ENCODE results near the gene ABHD16A.
"Not testable (repeated sequence)": the region's sequence is repeated elsewhere in the genome, so short reads cannot be mapped to it uniquely, and the experiment has no call there.

ABHD16A gene

DNA sequence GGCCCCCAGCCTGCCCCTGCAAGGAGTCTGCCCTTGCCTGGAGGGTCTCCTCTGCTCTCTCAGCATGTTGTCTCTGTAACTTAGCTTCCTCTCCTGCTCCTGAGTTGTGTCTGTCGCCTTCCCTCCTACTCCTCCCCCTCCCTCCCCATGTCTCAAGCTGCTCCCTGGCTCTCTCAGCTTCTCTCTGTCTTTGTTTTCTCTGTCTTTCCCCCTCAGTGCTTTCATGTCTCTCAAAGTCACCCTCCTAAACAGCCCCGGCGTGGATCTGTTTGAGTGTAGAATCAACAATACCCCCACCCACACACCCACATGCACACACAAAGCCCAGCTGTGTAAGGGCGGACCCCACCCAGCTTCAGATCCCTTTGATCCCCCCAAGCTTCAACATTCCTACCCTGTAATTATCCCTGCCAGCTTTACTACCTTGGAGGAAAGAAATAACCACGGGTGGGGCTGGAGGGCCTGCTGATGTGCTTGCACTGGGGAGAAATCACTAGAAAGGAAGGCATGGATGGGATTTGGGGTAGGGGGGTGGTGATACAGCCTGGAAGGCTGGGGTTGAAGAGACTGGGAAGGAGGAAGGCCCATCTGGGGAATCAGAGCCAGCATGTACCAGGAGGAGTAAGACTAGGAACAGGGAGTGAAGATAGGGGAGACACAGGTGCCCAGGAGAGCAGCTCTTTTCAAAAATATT is 11.0 kb upstream of the ABHD16A start:
- no peak for FAIRE-seq

DNA sequence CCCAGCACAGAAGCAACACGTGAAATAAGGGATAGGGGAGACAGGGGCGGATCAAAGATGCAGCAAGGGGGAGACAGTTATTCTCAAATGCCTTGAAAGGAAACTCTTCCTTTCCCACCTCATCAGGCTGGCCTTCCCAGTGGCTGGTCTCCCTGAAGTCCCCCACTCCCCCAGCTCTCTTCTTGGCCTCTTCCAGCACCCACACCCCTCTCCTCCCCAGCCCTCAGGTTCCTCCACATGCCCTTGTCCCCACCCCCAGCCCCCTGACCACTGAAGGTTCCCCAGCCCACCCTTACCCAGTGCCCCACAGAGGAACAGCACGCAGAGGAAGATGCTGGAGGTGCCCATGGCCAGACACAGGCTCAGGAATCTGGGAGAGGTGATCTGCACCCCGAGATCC is 10.3 kb upstream of the ABHD16A start:
- no peak for FAIRE-seq

DNA sequence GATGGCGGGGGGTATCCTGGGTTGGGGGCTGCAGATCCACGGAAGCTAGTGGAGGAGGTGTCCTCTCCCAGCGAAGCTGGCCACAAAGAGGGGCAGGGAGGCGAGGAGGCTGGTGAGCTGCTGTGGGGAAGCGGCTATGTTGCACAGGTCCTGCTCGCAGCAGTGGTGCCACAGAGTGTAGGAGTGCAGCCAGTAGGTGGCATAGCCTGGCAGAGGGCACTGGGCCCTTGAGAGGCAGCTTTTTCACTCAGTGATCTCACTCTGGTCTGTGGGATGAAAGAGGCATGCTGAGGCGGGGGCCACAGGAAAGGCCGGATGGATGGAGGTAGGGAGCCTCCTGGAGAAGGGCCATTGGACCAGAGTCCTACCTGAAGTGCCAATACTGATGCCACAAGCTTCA is 9.2 kb upstream of the ABHD16A start:
- FAIRE-seq, result no peak

DNA sequence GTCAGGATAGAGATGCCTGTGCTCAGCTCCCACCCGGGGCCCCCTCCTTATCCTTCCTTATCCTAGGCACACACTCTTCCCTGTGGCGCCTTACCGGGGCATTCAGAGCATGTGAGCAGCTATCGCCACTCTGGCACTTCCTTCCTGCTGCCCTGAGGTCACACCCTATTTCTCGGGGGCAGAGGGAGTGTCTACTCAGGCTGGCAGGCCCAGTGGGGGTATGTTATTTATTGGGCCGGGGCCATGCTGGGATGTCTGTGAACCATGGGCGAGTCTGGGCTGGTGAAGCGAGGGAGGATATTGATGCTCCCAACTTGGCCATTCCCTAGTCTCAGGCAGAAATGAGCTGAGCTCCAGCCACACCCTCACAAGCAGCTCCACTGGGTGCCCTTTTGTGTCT is 8.1 kb upstream of the ABHD16A start:
- no peak for FAIRE-seq

DNA sequence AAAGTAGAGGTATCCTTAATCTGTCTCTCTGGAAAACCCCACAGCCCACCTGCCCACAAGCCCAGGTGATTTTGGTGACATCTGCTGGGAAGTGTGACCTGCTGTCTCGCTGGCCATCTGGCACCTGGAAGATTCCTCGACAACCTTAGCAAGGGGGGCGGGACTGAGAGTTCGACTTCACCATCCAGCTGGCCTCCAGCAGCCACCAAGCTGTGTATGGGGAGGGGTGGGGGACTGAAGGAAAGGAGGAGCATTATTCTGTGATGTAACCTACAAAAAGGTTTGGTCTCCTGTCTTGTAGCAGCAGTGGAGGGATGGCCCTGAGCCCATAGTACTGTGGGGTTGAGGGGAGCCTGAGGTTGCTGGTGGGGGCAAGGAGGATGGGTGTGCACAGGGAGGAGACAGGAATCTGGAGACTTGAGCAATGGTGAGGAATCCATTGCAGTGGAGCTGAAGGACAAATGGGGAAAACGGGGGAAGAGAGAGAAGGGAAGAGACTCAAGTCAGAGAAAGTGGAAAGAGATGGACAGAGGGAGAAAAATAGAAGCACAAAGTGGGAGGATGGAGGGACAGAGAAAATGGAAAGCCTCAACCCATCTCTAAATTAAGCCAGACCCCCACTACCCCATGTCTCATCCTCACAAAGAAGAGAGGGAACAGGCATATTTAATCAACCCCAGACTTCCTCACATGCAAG is 7.5 kb upstream of the ABHD16A start:
- no peak for FAIRE-seq

DNA sequence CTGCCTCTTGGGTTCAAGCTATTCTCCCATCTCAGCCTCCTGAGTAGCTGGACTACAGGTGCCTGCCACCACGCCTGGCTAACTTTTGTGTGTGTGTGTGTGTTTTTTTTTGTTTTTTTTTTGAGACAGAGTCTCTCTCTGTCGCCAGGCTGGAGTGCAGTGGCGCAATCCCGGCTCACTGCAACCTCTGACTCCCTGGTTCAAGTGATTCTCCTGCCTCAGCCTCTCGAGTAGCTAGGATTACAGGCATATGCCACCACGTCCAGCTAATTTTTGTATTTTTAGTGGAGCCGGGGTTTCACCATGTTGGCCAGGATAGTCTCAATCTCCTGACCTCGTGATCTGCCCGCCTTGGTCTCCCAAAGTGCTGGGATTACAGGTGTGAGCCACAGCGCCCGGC is 6.0 kb upstream of the ABHD16A start:
- FAIRE-seq, result not testable (repeated sequence)

DNA sequence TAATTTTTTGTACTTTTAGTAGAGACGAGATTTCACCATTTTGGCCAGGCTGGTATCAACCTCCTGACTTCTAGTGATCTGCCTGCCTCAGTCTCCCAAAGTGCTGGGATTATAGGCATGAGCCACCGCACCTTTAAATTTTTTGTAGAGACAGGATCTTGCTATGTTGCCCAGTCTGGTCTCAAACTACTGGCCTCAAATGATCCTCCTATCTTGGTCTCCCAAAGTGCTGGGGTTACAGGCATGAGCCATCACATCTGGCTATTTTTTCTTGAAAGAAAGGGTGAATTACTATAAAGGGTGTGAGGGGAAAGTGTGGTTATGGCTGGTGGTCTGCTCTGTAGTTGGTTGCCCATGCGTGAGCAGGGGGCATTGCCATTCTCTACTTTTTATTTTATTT is 5.1 kb upstream of the ABHD16A start:
- no peak for FAIRE-seq

DNA sequence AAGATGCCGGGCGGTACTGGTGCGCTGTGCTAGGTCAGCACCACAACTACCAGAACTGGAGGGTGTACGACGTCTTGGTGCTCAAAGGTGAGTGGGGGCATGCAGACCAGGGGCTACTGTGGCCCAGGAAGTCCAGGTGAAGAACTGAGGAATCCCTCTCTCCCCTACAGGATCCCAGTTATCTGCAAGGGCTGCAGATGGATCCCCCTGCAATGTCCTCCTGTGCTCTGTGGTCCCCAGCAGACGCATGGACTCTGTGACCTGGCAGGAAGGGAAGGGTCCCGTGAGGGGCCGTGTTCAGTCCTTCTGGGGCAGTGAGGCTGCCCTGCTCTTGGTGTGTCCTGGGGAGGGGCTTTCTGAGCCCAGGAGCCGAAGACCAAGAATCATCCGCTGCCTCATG is 4.6 kb upstream of the ABHD16A start:
- FAIRE-seq, result no peak

DNA sequence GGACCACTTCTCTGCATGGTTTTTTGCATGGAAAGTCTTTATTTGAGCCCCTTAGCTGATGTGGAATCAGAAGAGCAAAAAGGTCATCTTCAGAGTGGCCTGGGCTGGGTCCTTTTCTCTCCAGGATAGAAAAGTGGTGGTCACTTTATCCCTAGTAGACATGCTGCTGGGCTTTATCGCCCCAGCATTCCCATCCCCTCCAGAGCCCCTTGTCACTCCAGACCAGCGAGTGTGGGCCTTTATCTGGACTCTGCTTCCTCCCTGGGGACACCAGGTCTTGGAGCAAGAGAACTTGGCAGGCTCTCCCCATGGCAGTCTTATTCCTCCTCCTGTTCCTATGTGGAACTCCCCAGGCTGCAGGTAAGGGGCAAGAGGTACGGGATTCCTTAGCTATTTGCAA is 3.5 kb upstream of the ABHD16A start, which contains the start of gene LY6G6F:
Gene LY6G6F (plus strand): TSS at position 268 of the 400 bp plus-strand sequence. CDS start 41 bp downstream, at position 309.
- FAIRE-seq, result no peak

DNA sequence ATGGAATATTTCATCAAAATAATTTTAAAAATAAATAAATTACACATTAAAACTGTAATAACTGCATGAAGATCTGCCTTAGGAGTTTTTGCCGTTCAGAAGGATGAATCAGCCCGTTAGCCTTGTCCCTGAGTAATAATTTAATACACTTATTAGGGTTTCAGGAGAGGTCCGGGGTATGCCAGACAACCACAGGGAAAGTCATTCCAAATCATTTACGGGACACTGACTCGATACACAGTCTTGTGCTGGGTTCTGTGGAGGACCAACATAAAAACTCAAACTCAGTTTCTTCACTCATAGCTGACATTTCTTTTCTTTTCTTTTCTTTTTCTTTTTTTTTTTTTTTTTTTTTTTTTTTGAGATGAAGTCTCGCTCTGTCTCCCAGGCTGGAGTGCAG is 2.8 kb upstream of the ABHD16A start:
- no peak for FAIRE-seq

DNA sequence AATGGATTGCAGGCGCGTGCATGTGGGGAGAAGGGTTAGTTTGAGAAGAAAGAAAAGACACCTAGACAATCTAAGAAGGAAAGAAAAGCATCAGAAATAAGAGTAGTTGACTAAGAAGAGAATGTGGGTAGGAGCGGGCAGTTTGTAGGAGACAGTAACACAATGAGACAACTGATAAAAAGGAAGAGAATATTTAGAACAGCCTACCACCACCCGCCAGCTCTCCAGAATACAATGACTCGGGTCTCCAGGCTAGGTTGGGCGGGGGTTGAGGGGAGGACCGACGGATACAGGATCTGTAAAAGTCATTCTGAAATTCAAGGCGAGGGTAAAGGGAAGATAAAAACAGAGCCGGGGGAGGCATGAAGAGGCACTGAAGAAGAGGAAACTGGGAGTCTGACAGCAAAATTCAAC is 712 bp downstream of the ABHD16A start:
- FAIRE-seq, result no peak

DNA sequence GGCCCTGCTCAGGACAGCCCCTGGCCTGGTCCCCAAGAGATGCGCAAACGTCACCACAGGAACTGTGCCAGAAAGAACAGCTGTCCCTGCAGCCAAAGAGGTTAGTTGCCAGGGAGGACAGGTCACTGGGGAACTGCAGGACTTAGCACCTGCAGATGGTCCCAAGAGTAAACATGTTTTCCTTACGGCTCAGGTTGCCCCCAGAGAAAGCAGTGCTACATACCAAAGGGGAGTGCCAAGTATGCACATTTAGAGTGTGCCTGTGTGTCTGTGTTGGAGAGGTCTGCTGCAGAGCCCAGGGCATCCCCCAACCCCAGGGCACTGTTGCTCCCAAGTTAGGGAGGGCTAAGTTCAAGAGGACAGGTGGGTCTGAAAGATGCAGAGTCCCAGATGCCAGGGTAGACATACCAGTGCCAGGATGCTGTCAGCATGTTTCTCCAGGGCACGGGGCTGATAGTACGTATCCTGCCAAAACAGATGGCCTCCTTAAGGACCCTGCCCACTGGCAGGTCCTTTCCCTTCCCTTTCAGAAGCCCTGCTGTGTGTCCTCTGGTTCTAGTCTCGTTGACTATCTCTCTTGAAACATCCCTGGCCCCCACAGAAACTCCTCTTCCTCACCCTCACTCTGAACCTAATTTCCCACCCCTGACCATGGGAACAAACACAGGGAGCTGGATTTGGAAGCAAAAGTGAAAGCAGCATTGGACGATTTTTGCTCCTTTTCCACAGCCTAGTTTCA is 1.3 kb downstream of the ABHD16A start:
- FAIRE-seq, result no peak

DNA sequence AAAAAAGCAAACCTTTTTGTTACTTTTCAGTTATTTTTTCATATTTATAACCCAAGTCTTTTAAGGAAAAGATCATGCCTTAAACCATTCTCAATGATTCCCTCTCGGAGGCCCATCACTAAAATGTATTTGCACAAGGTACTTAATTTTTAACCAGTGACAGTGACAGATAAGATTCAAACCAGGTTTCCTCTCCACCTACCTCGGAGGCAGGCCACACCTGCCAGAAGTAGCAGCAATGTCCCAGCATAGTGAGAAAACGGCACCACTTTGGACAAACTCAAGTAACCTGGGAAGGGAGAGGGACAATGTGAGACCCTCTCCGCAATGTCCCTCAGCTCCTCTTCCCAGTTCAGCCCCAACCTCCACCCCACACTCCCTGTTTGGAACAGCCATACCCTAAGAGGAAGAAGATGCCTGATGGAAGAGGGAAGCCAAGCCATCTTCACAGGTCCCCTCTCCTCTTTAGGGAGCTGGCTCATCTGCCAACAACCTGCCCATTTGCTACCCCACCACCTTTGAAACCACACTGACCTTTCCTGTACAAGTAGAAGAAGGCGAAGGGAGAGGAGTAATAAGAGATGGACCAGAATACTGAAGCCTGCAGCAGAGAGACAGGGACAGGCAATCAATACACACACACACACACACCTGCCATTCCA is 2.3 kb downstream of the ABHD16A start:
- FAIRE-seq, result no peak

DNA sequence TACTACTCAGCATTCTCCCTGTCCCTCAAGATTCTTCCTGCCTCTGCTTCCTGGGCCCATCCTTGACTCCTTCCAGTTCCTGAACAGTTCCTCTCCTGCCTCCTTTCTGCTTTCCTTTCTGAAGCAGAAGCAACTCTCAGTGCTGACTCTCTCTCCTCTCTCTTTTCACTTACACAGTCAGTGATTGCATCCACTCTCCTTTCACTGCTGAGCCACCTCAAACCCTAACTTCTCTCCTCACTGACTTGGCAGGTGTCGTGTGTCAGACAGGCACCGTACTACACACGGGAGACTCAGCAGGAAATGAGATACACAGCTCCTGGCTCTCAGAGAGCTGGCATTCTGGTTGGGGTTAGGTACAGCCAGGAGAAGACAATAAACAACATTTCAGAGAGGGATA is 5.6 kb downstream of the ABHD16A start:
- no peak for FAIRE-seq

DNA sequence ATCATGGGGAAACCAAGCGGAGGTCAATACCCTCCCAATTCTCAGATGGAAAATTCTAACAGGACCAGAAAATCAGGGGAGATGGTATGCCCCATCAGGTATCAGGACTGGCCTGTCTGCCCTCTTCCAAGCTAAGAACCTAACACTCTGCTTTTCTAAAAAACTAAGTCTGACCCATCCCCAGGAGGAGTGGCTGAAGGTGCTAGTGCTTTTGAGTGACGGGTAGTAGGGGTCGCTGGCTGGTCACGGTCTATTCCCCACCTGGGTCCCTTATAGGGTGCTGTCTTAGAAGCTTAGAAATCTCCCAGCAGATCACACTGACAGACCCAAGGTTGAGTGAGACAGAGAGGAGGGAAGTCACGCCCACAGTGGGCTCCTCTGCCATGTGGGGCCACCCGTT is 9.6 kb downstream of the ABHD16A start:
- FAIRE-seq, result no peak

DNA sequence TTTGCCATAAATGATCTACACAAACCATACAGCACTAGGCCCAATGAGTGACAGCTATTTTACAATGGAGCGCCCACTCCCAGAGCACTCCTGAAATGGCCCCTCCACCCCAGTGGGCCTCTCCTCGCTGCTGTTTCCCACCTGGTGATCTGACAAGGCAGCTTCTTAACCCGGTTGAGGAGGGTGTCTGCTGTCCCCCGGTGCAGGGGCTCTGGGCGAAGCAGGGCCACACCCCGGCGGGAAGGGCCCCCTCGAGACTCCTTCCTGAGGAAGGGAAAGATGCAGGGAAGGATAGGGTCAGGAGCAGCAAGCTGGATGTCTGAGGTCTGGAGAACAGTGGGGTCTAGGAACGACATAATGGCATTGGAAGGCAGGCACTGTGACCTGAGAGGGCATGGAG is 10.2 kb downstream of the ABHD16A start:
- no peak for FAIRE-seq

DNA sequence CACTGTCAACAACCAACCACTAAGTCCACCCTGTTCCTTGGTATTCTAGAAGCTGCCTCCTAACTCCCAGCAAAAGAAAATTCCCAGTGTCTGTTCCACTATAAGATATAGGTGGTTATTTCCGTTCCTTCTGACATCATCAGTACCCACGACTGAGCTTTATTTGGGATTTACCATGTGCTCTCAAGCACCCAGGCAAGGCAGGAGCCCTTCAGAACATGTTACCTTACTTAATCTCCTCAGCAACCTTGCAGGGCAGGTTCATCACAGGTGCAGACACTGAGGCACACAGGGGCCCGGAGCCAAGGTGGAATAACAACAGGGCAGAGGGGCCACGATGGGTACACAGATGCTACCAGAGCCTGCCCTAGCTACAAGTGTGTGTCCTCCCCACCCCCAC is 10.8 kb downstream of the ABHD16A start:
- no peak for FAIRE-seq

DNA sequence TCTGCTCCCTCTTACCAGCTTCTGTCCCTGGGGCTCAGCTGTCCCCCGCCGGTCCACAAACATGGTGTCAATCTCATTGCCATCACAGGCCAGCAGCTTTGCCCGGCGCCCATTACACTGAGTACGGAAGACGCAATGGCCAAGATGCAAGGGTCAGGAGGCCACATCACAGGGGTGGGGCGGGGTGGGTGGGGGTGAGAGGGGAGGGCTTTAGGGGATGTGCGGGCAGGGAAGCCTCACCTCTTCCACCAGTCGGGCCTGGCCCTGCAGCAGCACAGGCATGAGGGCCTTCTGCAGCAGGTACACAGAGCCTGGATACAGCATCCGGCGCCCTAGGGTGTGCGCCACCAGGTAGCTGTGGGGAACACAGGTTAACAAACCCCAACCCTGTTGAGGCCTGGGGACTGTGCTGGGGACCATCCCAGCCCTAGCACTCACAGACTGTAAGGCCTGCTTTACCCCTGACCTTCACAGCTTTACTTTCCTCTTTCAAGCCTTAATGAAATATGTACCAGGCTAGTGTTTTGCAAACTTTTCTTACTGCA is 11.5 kb downstream of the ABHD16A start:
- no peak for FAIRE-seq

DNA sequence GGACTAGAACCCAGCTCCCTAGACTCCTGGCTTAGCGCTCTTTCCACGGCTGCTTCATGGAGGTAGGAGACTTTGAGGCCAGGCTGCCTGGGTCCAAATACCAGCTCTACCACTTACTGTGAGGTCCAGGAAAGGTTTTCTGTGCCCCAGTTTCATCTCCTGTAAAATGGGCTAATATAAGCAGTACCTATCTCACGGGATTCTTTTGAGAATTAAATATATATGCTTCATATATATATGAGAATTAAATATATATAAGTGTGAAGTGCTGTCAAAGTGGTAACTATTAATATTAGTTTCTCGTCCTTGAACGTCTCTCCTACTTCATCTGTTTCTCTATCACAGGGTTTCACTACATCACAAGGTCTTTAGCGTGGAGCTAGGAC is 12.1 kb downstream of the ABHD16A start:
- FAIRE-seq, result no peak

DNA sequence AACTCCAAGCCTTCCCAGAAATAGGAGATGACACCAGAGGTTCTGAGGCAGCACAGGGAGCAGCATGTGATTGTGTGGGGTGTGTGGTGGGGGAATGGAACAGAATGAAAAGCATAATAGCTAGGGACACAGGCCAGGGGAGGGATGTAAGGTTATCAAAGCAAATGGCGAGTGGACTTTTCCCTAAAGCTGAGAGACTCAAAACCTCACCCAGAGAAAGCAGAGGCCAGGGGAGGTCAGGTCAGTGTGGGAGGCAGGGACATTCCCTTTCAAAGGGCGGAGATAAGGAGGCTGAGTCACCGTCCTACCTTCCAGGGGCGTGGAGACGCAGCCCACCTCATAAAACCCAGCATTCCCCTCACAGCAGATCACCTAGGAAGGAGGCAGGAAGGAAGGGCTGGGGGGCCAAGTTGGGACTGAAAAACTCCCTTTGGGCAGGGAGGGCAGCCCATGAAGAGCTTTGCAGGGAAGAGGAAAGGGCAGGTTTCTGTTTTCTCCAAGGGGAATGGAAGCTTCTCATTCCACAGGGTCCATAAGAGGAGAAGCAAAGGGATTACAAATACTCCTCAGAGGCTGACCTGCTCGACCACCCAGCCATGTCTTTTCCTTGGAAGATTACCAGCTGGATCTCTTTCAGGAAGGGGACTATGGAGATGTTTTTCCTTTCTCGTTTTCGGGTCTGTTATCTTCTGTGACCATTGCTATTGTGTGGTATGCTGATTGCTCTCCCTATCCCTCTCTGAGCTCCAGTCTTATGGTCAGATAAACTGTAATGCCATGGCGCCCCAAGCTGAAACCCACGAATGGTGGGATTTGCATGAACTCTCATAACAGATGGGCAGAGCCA is 12.7 kb downstream of the ABHD16A start:
- FAIRE-seq, result no peak

DNA sequence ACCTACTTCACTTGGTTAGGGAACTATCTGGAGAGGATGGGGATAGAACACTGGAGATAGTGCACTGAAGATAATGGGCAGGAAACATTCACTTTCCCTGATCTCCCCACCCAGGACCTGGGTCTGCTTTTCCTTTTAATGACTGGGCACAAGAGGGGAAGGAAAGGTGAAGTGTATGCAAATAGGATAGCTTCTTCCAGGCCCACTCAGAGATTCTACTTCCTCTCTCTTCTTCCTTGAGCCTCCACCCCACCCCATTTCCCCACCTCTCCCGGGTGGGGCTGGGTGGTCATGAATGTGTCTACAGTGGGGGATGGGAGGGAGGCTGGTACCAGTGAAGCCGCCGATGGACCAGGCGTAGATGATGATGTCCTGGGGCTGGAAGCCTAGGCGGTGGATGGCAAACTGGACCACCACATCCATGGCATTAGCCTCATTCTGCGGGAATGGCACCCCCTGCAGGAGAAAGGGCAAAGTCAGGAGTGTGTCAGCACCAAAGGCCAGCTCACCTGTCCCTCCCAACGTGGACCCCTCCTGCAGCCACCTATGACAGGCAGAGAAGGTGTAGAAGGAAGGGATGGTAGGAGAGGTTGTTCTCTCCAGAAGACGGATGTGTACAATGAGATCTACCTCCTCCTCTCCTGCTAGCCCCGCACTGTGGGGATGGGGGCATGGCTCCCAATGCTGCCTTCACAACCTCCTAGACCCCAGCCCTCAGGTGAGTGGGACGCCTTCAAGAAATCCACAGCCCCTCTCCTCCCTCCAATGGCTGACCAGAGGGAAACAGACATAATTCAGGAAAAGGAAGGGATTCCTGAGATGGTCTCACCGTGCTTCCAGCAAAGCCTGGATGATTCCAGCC is 13.6 kb downstream of the ABHD16A start:
- no peak for FAIRE-seq
